Activated CD8-positive, alpha-beta T cell treated with anti-CD3 and anti-CD28 coated beads for 36 hours (primary cell): Measurements from ENCODE around the gene EGFL8. TPM values are rescaled to one million over a fixed set of nuclear protein-coding genes. Genes with fewer than 3 reads are reported as not detected.
"Not testable (repeated sequence)": the region's sequence is repeated elsewhere in the genome, so short reads cannot be mapped to it uniquely, and the experiment has no call there.

Source experiments
- ATAC-seq: fragments of 200-7000 bp; cut with Tn5 transposase; one replicate; pipeline ENCODE4 v1.10.0; 2021; ENCODE audit warnings: mild to moderate bottlenecking, moderate library complexity
- CTCF ChIA-PET: fragments of 350-600 bp; sonication (Branson Sonifier 250); formaldehyde crosslinking; loops from one replicate; lab custom pipeline; 2021; ENCODE audit warnings: antibody characterized with exemption; lab: Charles Lee
- POLR2A ChIA-PET: fragments of 350-600 bp; sonication (Branson Sonifier 250); formaldehyde crosslinking; loops from one replicate; lab custom pipeline; 2021; ENCODE audit warnings: antibody characterized with exemption; lab: Charles Lee
- DNase-seq: peaks from one replicate; pipeline ENCODE4 v3.0.0-alpha.2; 2020
- H3K27ac Mint-ChIP-seq: one replicate; pipeline ENCODE4 v1.8.0; 2021; ENCODE audit warnings: mild to moderate bottlenecking, mixed read lengths
- H3K27me3 Mint-ChIP-seq: one replicate; pipeline ENCODE4 v1.8.0; 2021; ENCODE audit warnings: mixed read lengths
- H3K36me3 Mint-ChIP-seq: one replicate; pipeline ENCODE4 v1.8.0; 2021; ENCODE audit warnings: low read depth, mixed read lengths
- H3K4me1 Mint-ChIP-seq: one replicate; pipeline ENCODE4 v1.8.0; 2021; ENCODE audit warnings: low read depth, mixed read lengths
- H3K4me3 Mint-ChIP-seq: one replicate; pipeline ENCODE4 v1.8.0; 2021; ENCODE audit warnings: mild to moderate bottlenecking, moderate library complexity, mixed read lengths
- H3K9me3 Mint-ChIP-seq: one replicate; pipeline ENCODE4 v1.8.0; 2021; ENCODE audit warnings: mixed read lengths
- intact Hi-C: fragments of 100-400 bp; cut with micrococcal nuclease; formaldehyde crosslinking; loops from one replicate; pipeline ENCODE4 v1.10.0; 2022
- total RNA-seq, 2 experiments: library from RNA; stranded (reverse); gene quantifications; one replicate each; pipeline ENCODE4 v1.2.3, GENCODE V29; 2021
- TF ChIP-seq, protein P1 (sequence below): fragments of 200-600 bp; IDR thresholded peaks from one replicate; pipeline ENCODE4 v1.8.0; 2022; ENCODE audit warnings: antibody characterized with exemption, mild to moderate bottlenecking

Gene EGFL8
- total RNA-seq, 2 experiments from 2014 or later = 13.3 to 14.0 TPM

DNA sequence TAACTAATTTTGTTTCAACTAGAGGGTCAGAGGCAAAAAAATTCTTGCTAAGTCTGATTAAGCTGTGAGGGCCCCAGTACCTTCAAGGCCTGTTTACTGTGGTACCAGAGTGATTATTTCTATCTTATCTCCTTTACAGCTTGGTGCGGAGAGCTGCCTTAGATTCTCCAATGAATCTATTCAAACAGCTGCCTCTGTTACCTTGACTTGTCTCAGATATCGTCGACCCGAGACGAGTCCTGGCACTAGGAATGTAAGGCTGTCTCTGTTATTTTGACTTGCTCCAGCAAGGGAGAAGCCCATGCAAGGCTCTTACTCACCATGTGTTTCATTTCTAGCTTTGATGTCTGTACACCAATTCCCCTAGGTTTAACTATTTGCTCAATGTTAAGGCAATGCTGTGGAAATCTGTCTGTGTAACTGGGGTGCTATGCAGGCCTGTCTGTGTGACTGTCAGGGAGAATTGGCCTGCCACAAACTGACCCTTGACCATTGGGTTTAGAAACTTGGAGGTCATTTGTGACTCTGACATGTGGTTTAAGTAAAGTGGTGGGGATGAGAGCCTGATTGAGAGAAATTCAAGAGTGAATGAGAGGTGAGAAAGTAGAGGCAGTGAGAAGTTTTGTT, 23.9 kb upstream of the EGFL8 start:
- H3K36me3 Mint-ChIP-seq = no peaks in the 10 kb centered on the region
- no peaks in the 10 kb centered on the region for H3K4me1 Mint-ChIP-seq
- no peak for DNase-seq
- intact Hi-C loops = no loop called here
- ATAC-seq = no peak
- ChIA-PET POLR2A (no interaction called here), CTCF (interaction anchor here (1.1 kb wide), 1 partner anchor 18 kb away, joined by 3 read pairs; no protein-coding TSS in a partner anchor)
- TF ChIP-seq, protein P1, sequence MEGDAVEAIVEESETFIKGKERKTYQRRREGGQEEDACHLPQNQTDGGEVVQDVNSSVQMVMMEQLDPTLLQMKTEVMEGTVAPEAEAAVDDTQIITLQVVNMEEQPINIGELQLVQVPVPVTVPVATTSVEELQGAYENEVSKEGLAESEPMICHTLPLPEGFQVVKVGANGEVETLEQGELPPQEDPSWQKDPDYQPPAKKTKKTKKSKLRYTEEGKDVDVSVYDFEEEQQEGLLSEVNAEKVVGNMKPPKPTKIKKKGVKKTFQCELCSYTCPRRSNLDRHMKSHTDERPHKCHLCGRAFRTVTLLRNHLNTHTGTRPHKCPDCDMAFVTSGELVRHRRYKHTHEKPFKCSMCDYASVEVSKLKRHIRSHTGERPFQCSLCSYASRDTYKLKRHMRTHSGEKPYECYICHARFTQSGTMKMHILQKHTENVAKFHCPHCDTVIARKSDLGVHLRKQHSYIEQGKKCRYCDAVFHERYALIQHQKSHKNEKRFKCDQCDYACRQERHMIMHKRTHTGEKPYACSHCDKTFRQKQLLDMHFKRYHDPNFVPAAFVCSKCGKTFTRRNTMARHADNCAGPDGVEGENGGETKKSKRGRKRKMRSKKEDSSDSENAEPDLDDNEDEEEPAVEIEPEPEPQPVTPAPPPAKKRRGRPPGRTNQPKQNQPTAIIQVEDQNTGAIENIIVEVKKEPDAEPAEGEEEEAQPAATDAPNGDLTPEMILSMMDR = no peak
- H3K27me3 Mint-ChIP-seq = no peaks in the 10 kb centered on the region
- no peak overlapping the region for H3K4me3 Mint-ChIP-seq
- no peaks in the 10 kb centered on the region for H3K9me3 Mint-ChIP-seq
- H3K27ac Mint-ChIP-seq = no peak overlapping the region

- ATAC-seq, DNase-seq, H3K9me3 Mint-ChIP-seq, H3K27ac Mint-ChIP-seq, POLR2A ChIA-PET, intact Hi-C loops, H3K4me3 Mint-ChIP-seq, H3K36me3 Mint-ChIP-seq: not testable (repeated sequence)
- peaks cover 14% of the 10 kb centered on the region for H3K4me1 Mint-ChIP-seq
- CTCF ChIA-PET = interaction anchor here (1.4 kb wide), 1 partner anchor 26 kb away, joined by 5 read pairs; no protein-coding TSS in a partner anchor
- H3K27me3 Mint-ChIP-seq = peaks cover 14% of the 10 kb centered on the region
Measured at GRCh38 chr6:32144238-32144637, 20.2 kb upstream of the EGFL8 start.

GRCh38 chr6:32146287-32146686, 18.1 kb upstream of the EGFL8 start:
- Mint-ChIP-seq H3K27ac (no peak overlapping the region), H3K27me3 (peaks cover 23% of the 10 kb centered on the region), H3K4me3 (no peak overlapping the region), H3K9me3 (no peaks in the 10 kb centered on the region), H3K36me3 (peaks cover 3% of the 10 kb centered on the region), H3K4me1 (peaks cover 27% of the 10 kb centered on the region)
- no peak for ATAC-seq
- no peak for DNase-seq
- POLR2A ChIA-PET = interaction anchor here (1.0 kb wide), 1 partner anchor 21 kb away, joined by 4 read pairs; no protein-coding TSS in a partner anchor
- intact Hi-C loops = no loop called here
- TF ChIP-seq, protein P1 = no peak
- CTCF ChIA-PET = interaction anchor here (3.7 kb wide), 1 partner anchor 28 kb away, joined by 21 read pairs; no protein-coding TSS in a partner anchor

DNA sequence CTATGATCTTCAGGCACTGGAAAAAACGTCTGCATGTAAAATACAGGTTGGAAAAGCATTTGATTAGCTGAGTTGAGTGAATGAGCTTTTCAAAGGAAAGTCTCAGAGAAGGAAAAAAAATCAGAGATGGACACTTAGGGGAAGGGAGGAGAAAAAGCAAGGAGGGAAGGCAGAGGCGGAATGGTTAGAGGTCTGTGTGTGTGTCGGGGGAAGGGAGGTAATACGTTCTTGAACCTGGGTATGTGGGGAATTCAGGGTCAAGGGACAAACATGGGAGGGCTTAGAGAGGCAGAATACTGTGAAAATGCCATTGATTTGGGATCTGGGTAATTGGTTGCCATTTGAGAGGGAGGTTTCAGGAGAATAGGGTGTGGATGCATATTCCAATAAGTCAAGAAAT, 17.7 kb upstream of the EGFL8 start:
- ChIA-PET CTCF (interaction anchor here (3.7 kb wide), 1 partner anchor 28 kb away, joined by 21 read pairs; no protein-coding TSS in a partner anchor), POLR2A (interaction anchor here (1.0 kb wide), 1 partner anchor 22 kb away, joined by 4 read pairs; no protein-coding TSS in a partner anchor)
- peaks cover 3% of the 10 kb centered on the region for H3K36me3 Mint-ChIP-seq
- H3K9me3 Mint-ChIP-seq = no peaks in the 10 kb centered on the region
- no peak overlapping the region for H3K4me3 Mint-ChIP-seq
- peaks cover 28% of the 10 kb centered on the region for H3K4me1 Mint-ChIP-seq
- ATAC-seq (no peak), DNase-seq (no peak)
- intact Hi-C loops = no loop called here
- no peak overlapping the region for H3K27ac Mint-ChIP-seq
- TF ChIP-seq, protein P1 = no peak
- H3K27me3 Mint-ChIP-seq = peaks cover 23% of the 10 kb centered on the region

- DNase-seq = no peak
- peaks cover 35% of the 10 kb centered on the region for H3K4me1 Mint-ChIP-seq
- no peaks in the 10 kb centered on the region for H3K9me3 Mint-ChIP-seq
- ATAC-seq = no peak
- H3K4me3 Mint-ChIP-seq = peak overlapping the region; percentile 78
- ChIA-PET POLR2A (no interaction called here), CTCF (interaction anchor here (0.6 to 3.7 kb wide), 6 partner anchors 18 to 747 kb away, joined by 3 to 21 read pairs (median 4); partner anchors contain the start of genes ATF6B and TAP2)
- H3K27me3 Mint-ChIP-seq = peaks cover 23% of the 10 kb centered on the region
- intact Hi-C loops = no loop called here
- H3K27ac Mint-ChIP-seq = no peak overlapping the region
- peaks cover 3% of the 10 kb centered on the region for H3K36me3 Mint-ChIP-seq
- TF ChIP-seq, protein P1 = no peak
Measured at GRCh38 chr6:32147401-32148132, 16.8 kb upstream of the EGFL8 start.
